HG03139 (cell line): ENCODE measurements around the gene ASRGL1.
"Not testable (repeated sequence)": the region's sequence is repeated elsewhere in the genome, so short reads cannot be mapped to it uniquely, and the experiment has no call there.

ENCODE experiments used
- ATAC-seq: cut with Tn5 transposase; IDR thresholded peaks from one replicate; pipeline ENCODE4 v1.9.1; 2021; ENCODE audit not compliant: unreplicated experiment

ASRGL1 gene

GRCh38 chr11:62337303-62338181, at the start of gene ASRGL1:
ASRGL1 (plus strand) TSS chr11:62337448; CDS start chr11:62337978, 530 bp downstream.
- no peak for ATAC-seq

- ATAC-seq: no peak
Observed at GRCh38 chr11:62295504-62295903, 41.7 kb upstream of the ASRGL1 start.

GRCh38 chr11:62298975-62299374, 38.3 kb upstream of the ASRGL1 start, which contains the start of gene SCGB1D4:
SCGB1D4 (minus strand) TSS chr11:62299075; CDS start chr11:62299010, 65 bp downstream.
- no peak for ATAC-seq

GRCh38 chr11:62306227-62306626, 31.0 kb upstream of the ASRGL1 start:
- no peak for ATAC-seq

- ATAC-seq: no peak
Observed at GRCh38 chr11:62307950-62308349, 29.3 kb upstream of the ASRGL1 start.

GRCh38 chr11:62309991-62310390, 27.3 kb upstream of the ASRGL1 start:
- no peak for ATAC-seq

- no peak for ATAC-seq
Observed at GRCh38 chr11:62315431-62315830, 21.8 kb upstream of the ASRGL1 start.

- ATAC-seq: no peak
Observed at GRCh38 chr11:62322524-62322923, 14.7 kb upstream of the ASRGL1 start.

GRCh38 chr11:62324731-62325556, 12.3 kb upstream of the ASRGL1 start:
- ATAC-seq: no peak

GRCh38 chr11:62325781-62326180, 11.5 kb upstream of the ASRGL1 start:
- ATAC-seq: not testable (repeated sequence)

GRCh38 chr11:62326719-62327118, 10.5 kb upstream of the ASRGL1 start:
- ATAC-seq: not testable (repeated sequence)

- not testable (repeated sequence) for ATAC-seq
Observed at GRCh38 chr11:62327541-62327940, 9.7 kb upstream of the ASRGL1 start.

- not testable (repeated sequence) for ATAC-seq
Observed at GRCh38 chr11:62331264-62331663, 6.0 kb upstream of the ASRGL1 start.

GRCh38 chr11:62333768-62334167, 3.5 kb upstream of the ASRGL1 start:
- ATAC-seq: no peak

GRCh38 chr11:62336949-62337302, 322 bp upstream of the ASRGL1 start:
- not testable (repeated sequence) for ATAC-seq

GRCh38 chr11:62338218-62338617, 970 bp downstream of the ASRGL1 start:
- no peak for ATAC-seq

- no peak for ATAC-seq
Observed at GRCh38 chr11:62340269-62340901, 3.1 kb downstream of the ASRGL1 start.

GRCh38 chr11:62341588-62341987, 4.3 kb downstream of the ASRGL1 start:
- ATAC-seq: no peak

- ATAC-seq: not testable (repeated sequence)
Observed at GRCh38 chr11:62343646-62344190, 6.5 kb downstream of the ASRGL1 start.

- ATAC-seq: no peak
Observed at GRCh38 chr11:62344210-62344609, 7.0 kb downstream of the ASRGL1 start.

GRCh38 chr11:62345861-62346260, 8.6 kb downstream of the ASRGL1 start:
- ATAC-seq: no peak
